Type B pancreatic cell (in vitro differentiated cells): Measurements from ENCODE around the gene ARMC8. TPM values are rescaled to one million over a fixed set of nuclear protein-coding genes. Genes with fewer than 3 reads are reported as not detected.

Experiments
- DNase-seq: peaks from one replicate; pipeline ENCODE4 v3.0.0; 2021; ENCODE audit warnings: mixed read lengths; ENCODE audit not compliant: unreplicated experiment; ENCODE audit errors: extremely low spot score
- H3K27ac Mint-ChIP-seq: 2 replicates; pipeline ENCODE4 v1.8.0; 2021; ENCODE audit warnings: mild to moderate bottlenecking, mixed read lengths
- H3K27me3 Mint-ChIP-seq: 2 replicates; pipeline ENCODE4 v1.8.0; 2021; ENCODE audit warnings: mixed read lengths
- H3K36me3 Mint-ChIP-seq: 2 replicates; pipeline ENCODE4 v1.8.0; 2021; ENCODE audit warnings: mixed read lengths
- H3K4me1 Mint-ChIP-seq: one replicate; pipeline ENCODE4 v1.8.0; 2021; ENCODE audit warnings: mixed read lengths; ENCODE audit not compliant: unreplicated experiment
- H3K4me3 Mint-ChIP-seq: 2 replicates; pipeline ENCODE4 v1.8.0; 2021; ENCODE audit warnings: mild to moderate bottlenecking, mixed read lengths
- H3K9me3 Mint-ChIP-seq: 2 replicates; pipeline ENCODE4 v1.8.0; 2021; ENCODE audit warnings: mixed read lengths
- total RNA-seq: library from RNA; stranded (reverse); gene quantifications from 2 replicates; pipeline ENCODE4 v1.2.1, GENCODE V29; 2021; ENCODE audit warnings: low replicate concordance
- TF ChIP-seq, protein P1 (sequence below): fragments of 200-600 bp; sonication (generic); conservative IDR thresholded peaks from 2 replicates; pipeline ENCODE4 v1.5.0; 2021; ENCODE audit warnings: antibody characterized with exemption, mild to moderate bottlenecking

ARMC8 gene
- total RNA-seq, 1 donor from 2014 or later = 46.1 TPM

DNA sequence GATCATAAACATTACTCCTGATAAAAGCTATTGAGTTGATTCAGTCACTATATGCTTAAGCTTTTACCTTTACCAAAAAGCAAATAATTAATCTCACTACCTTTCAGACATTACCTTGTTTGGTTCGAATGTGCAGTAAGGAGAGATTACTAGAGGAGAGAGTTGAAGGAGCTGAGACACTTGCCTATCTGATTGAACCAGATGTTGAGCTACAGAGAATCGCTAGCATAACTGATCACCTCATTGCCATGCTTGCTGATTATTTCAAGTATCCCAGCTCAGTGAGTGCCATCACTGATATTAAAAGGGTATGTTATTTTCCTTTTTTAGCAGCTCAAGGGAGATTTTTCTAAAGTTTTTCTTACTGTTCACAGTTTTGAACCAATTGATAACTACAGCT lies 54.6 kb downstream of the ARMC8 start:
- Mint-ChIP-seq H3K27me3 (no peaks in the 10 kb centered on the region), H3K4me1 (no peaks in the 10 kb centered on the region), H3K9me3 (no peaks in the 10 kb centered on the region), H3K27ac (no peak overlapping the region), H3K36me3 (peaks cover 19% of the 10 kb centered on the region), H3K4me3 (no peak overlapping the region)
- TF ChIP-seq, protein P1, sequence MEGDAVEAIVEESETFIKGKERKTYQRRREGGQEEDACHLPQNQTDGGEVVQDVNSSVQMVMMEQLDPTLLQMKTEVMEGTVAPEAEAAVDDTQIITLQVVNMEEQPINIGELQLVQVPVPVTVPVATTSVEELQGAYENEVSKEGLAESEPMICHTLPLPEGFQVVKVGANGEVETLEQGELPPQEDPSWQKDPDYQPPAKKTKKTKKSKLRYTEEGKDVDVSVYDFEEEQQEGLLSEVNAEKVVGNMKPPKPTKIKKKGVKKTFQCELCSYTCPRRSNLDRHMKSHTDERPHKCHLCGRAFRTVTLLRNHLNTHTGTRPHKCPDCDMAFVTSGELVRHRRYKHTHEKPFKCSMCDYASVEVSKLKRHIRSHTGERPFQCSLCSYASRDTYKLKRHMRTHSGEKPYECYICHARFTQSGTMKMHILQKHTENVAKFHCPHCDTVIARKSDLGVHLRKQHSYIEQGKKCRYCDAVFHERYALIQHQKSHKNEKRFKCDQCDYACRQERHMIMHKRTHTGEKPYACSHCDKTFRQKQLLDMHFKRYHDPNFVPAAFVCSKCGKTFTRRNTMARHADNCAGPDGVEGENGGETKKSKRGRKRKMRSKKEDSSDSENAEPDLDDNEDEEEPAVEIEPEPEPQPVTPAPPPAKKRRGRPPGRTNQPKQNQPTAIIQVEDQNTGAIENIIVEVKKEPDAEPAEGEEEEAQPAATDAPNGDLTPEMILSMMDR = no peak
- DNase-seq = no peak

DNA sequence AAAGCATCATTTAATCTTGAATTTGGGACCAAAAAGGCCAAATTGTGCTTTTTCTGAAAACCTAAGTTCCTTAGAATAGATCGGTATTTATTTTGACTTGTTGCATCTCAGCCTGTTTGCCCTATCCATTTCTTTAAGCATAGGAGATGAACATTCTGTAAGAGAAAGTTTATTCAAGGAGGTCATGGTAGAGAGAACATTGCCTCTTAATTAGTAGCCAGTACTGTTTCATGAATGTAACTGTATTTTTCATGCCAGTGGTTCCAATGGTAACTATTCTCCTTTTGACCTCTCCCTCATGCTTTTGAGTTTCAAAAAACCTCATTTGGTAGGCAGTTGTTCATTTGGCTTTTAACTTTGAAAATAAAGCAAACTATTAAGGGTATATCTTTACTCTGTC lies 55.4 kb downstream of the ARMC8 start:
- Mint-ChIP-seq H3K4me3 (no peak overlapping the region), H3K36me3 (peaks cover 19% of the 10 kb centered on the region), H3K9me3 (no peaks in the 10 kb centered on the region), H3K4me1 (no peaks in the 10 kb centered on the region), H3K27ac (no peak overlapping the region), H3K27me3 (no peaks in the 10 kb centered on the region)
- no peak for DNase-seq
- TF ChIP-seq, protein P1 = no peak

DNA sequence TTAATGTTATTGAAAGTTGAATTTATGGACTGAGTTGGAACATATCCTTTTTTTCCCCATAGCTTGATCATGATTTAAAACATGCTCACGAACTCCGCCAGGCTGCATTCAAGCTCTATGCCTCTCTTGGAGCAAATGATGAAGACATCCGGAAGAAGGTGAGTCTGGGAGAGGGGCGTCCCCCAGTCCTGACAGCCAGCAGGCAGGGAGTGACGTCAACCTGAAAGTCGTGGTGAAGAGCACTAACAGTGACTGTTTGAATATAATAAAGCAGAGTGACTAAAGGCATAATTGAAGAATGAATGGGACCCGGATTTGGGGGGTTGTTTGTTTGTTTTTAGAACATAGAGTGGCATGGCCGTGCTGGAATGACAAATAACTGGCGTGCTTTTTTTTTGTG lies 57.9 kb downstream of the ARMC8 start:
- no peaks in the 10 kb centered on the region for H3K9me3 Mint-ChIP-seq
- peaks cover 36% of the 10 kb centered on the region for H3K36me3 Mint-ChIP-seq
- H3K27ac Mint-ChIP-seq = no peak overlapping the region
- TF ChIP-seq, protein P1 = no peak
- H3K27me3 Mint-ChIP-seq = no peaks in the 10 kb centered on the region
- H3K4me3 Mint-ChIP-seq = no peak overlapping the region
- H3K4me1 Mint-ChIP-seq = no peaks in the 10 kb centered on the region
- DNase-seq = no peak

DNA sequence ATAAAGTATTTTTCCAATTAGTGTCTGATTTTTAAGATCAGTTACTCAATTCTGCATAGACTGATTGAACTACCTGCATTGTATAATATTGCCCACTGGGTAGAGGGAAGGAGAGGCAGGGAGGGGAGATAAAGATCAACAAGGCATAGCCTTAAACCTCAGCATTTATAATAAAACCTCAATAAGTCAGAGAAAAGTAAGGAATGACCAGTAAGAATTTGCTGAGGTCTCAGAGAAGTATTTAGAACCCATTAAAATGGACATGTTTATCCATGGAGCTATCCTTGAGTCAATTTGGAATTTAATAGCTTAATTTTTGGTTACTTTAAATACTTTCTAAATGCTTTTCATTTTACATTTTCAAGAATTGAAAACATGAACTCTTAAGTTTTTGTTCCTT lies 62.5 kb downstream of the ARMC8 start:
- no peaks in the 10 kb centered on the region for H3K4me1 Mint-ChIP-seq
- H3K36me3 Mint-ChIP-seq = peaks cover 37% of the 10 kb centered on the region

DNA sequence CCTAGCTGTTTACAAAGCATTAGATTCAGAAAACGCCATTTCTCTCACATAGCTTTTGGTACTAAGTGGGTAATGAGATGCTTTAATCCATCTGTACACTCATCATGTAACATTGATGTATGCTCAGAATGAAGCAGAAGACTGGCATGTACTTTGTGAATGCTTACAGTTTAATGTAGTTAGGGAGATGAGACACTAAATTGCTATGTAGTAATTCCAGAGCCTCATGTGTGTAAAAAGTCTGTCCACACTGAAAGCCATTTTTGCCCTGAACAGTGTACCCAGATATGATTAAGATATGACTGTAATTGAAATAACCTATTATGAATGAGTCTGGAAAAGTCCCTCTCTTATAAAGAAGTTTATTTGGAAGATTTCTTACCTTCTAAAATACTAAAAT lies 66.5 kb downstream of the ARMC8 start:
- H3K27me3 Mint-ChIP-seq = no peaks in the 10 kb centered on the region
- no peaks in the 10 kb centered on the region for H3K4me1 Mint-ChIP-seq
- no peak overlapping the region for H3K4me3 Mint-ChIP-seq
- DNase-seq = no peak
- peaks cover 16% of the 10 kb centered on the region for H3K36me3 Mint-ChIP-seq
- TF ChIP-seq, protein P1 = no peak
- no peak overlapping the region for H3K27ac Mint-ChIP-seq
- H3K9me3 Mint-ChIP-seq = no peaks in the 10 kb centered on the region

More for the DNA sequence above, 62.5 kb downstream of the ARMC8 start:
- TF ChIP-seq, protein P1 = no peak
- Mint-ChIP-seq H3K9me3 (no peaks in the 10 kb centered on the region), H3K27me3 (no peaks in the 10 kb centered on the region), H3K27ac (no peak overlapping the region), H3K4me3 (no peak overlapping the region)
- no peak for DNase-seq

DNA sequence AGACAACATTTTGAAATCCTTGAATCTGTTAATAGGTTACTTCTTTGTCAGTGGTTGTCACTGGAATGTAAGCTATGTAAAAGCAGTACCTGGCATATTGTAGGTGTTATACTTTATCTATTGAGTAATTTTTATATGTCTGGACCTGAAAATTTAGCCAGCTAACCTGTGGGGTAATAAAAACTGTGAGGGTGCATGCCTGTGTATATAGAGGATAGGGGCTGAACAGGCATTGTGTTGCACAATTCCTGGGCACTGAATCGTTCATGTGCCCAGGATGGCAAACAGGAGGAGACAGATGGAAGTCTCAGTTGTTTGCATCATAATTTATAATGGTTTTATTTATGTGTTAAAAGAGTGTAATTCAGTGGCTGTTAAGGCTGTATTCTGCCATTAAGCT lies 67.1 kb downstream of the ARMC8 start:
- TF ChIP-seq, protein P1 = no peak
- H3K4me1 Mint-ChIP-seq = no peaks in the 10 kb centered on the region
- no peak overlapping the region for H3K4me3 Mint-ChIP-seq
- H3K27me3 Mint-ChIP-seq = no peaks in the 10 kb centered on the region
- H3K27ac Mint-ChIP-seq = no peak overlapping the region
- no peak for DNase-seq
- peaks cover 16% of the 10 kb centered on the region for H3K36me3 Mint-ChIP-seq
- no peaks in the 10 kb centered on the region for H3K9me3 Mint-ChIP-seq
